T-helper 2 cell (primary cell): ENCODE data around the gene FOXP1.

ENCODE experiments used
- DNase-seq, 5 experiments: peaks; one replicate each; pipeline versions ENCODE4 v3.0.0 to v3.0.0-alpha.2; 2012 to 2022

Gene FOXP1

GRCh38 chr3:71138410-71138809 lies 445.1 kb downstream of the FOXP1 start:
- no peak for DNase-seq

GRCh38 chr3:71136276-71136675 lies 447.3 kb downstream of the FOXP1 start:
- no peak for DNase-seq

GRCh38 chr3:71135373-71136088 lies 448.0 kb downstream of the FOXP1 start:
- DNase-seq: no peak

- no peak for DNase-seq
These were observed 449.0 kb downstream of the FOXP1 start for GRCh38 chr3:71134521-71134920.

GRCh38 chr3:71133865-71134264 lies 449.7 kb downstream of the FOXP1 start:
- no peak for DNase-seq

GRCh38 chr3:71132995-71133730 lies 450.4 kb downstream of the FOXP1 start:
- no peak for DNase-seq

- DNase-seq: no peak
These were observed 451.9 kb downstream of the FOXP1 start for GRCh38 chr3:71131375-71132314.

GRCh38 chr3:71130471-71131374 lies 452.8 kb downstream of the FOXP1 start:
- DNase-seq: peak in 4 of 5 experiments; percentile 55 to 91 (median 61)

GRCh38 chr3:71129611-71130431 lies 453.7 kb downstream of the FOXP1 start:
- DNase-seq: peak in 2 of 5 experiments; percentile 21 to 74

- no peak for DNase-seq
These were observed 454.6 kb downstream of the FOXP1 start for GRCh38 chr3:71128961-71129360.

- DNase-seq: no peak
These were observed 455.7 kb downstream of the FOXP1 start for GRCh38 chr3:71127844-71128243.

- DNase-seq: peak in 2 of 5 experiments; percentile 33 to 63
These were observed 456.3 kb downstream of the FOXP1 start for GRCh38 chr3:71127052-71127831.

GRCh38 chr3:71125738-71126137 lies 457.8 kb downstream of the FOXP1 start:
- peak in 1 of 5 experiments; percentile 30 for DNase-seq

- DNase-seq: no peak
These were observed 459.5 kb downstream of the FOXP1 start for GRCh38 chr3:71124048-71124447.

GRCh38 chr3:71122641-71123040 lies 460.9 kb downstream of the FOXP1 start:
- DNase-seq: no peak

- peak in 1 of 5 experiments; percentile 49 for DNase-seq
These were observed 461.9 kb downstream of the FOXP1 start for GRCh38 chr3:71121429-71122167.

- no peak for DNase-seq
These were observed 463.5 kb downstream of the FOXP1 start for GRCh38 chr3:71120012-71120411.

GRCh38 chr3:71119171-71119570 lies 464.4 kb downstream of the FOXP1 start:
- DNase-seq: no peak

- no peak for DNase-seq
These were observed 465.1 kb downstream of the FOXP1 start for GRCh38 chr3:71118436-71118835.
